ENCODE measurements around the gene CRP. TPM values are rescaled to one million over a fixed set of nuclear protein-coding genes. Genes with fewer than 3 reads are reported as not detected.
A peak's percentile ranks its signal among the peaks of the same experiment; 100 is the strongest.
"Not testable (repeated sequence)": the region's sequence is repeated elsewhere in the genome, so short reads cannot be mapped to it uniquely, and the experiment has no call there.

The CRP gene
- not detected for total RNA-seq

DNA sequence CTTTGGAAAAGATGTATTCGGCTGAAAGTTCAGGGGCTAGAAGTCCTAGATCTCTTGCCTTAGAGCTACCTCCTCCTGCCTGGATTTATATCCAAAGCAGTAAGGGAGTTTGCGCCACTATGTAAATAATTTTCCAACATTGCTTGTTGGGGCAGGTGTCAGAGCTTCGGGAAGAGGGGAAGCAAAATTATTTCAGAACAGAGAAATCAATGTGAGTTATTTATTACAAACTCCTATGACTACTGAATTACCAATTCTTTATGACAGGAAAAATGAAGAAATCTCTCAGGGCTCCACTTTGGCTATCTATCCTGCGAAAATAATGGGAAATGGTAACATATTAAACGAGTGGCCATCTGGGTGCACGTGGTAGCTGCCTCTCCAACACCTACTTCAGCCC, at the start of gene CRP:
Gene CRP (minus strand): TSS at position 61 of the 400 bp plus-strand sequence. CDS start 104 bp downstream, outside the sequence.
- no peak for DNase-seq (ENCODE audit: low spot score in 2 of 2)
- FAIRE-seq = no peak

DNA sequence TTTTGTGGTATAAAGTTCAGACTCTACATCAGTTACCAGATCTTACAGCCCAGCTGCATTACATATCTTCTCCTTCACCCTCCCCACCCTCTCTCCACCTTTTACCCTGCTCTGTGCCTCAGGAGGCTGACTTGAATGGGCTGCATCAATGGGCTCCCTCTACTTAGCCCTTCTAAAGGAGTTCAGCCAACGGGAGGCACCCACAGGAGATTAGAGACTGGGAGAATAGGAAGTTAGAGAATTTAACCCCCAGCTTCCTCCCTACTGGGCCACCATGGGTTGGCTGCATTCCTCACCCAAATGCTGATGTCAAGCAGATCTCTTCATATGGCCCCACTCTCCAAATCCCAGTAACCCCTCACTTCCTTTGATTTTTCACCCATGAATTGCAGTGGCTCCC, 49.3 kb upstream of the CRP start:
- no peak for DNase-seq (ENCODE audit: low spot score in 2 of 2)
- no peak for FAIRE-seq

DNA sequence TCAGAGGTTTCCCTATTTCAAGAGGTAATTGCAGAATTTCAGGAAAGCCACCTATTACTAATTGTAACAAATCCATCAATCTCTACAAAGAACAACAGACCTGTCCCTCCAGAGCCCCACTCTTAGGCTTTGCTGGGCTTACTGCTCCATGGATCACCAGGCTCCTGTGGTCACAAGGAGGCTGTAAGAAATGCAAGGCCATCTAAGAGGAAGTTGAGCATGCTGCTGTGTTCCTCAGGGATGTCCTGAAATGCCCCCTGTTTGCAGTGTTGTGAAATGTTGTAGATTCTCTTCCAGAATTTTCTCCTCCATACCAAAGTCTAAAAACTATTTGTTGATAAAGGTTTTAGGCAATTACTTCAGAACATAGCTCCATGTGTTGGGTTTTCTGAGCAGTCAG, 42.0 kb upstream of the CRP start:
- no peak for FAIRE-seq
- DNase-seq (ENCODE audit: low spot score in 2 of 2) = no peak

- no peak for FAIRE-seq
- DNase-seq (ENCODE audit: low spot score in 2 of 2) = no peak
Observed at GRCh38 chr1:159755451-159756007, 41.1 kb upstream of the CRP start.

DNA sequence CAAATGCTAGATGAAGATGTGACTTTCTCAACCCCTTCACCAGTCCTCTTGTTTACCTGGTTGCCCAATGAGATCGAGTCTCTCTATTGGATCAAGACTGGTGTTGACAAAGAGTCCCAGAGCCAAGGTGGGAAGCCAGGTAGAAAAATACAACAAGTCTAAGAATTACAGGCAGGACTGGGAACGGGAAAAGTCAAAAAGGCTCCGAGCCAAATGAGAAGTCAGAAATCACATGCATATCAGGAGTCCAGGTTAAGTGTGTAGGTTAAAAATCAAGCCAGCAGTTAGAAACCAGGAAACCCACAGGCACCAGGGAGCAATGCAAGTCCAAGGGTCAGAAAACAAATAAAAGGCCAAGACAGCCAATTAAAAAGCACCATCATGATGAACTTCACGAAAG, 39.0 kb upstream of the CRP start:
- no peak for DNase-seq (ENCODE audit: low spot score in 2 of 2)
- no peak for FAIRE-seq

DNA sequence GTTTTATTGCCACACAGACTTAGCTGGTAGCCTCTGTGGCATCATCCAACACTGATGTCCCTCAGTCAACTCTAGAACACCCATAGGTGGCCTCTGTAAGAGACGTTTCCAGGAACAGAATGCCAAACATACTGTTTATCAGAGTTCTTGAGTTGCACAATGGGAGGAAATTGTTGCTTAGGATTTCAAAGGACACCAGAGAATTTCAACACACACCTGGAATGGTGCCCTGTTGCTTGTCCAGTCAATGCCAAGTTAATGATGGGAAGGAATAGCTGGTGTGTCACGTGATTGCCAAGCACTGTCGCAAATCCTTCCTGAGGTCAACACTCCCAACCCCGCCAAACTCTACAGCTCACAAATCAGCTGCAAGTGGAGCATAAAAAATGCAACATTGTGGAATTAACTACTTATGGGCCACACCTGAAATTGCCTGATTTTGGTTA, 37.8 kb upstream of the CRP start:
- FAIRE-seq (no peak), DNase-seq (ENCODE audit: low spot score in 2 of 2) (no peak)

- no peak for DNase-seq (ENCODE audit: low spot score in 2 of 2)
Observed at GRCh38 chr1:159751031-159751430, 36.6 kb upstream of the CRP start.

DNA sequence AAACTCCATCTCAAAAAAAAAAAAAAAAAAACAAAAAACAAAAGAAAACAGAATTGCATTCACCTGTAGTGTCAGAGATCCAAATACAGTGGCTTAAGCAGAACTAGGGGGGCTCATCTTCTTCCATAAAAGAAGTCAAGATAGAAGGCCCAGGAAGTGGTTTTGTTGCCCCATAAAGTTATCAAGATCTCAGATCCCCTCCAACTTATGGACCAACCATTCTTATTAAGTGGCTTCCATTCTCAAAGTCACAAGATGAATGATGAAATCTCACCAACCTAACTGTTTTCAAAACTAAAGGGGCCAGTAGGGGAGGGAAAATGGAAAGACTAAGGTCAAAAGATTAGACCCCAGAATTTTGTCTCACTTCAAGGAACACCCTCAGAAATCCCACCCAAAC, 36.2 kb upstream of the CRP start:
- FAIRE-seq (no peak), DNase-seq (ENCODE audit: low spot score in 2 of 2) (no peak)

More at GRCh38 chr1:159751031-159751430, 36.6 kb upstream of the CRP start:
- no peak for FAIRE-seq

DNA sequence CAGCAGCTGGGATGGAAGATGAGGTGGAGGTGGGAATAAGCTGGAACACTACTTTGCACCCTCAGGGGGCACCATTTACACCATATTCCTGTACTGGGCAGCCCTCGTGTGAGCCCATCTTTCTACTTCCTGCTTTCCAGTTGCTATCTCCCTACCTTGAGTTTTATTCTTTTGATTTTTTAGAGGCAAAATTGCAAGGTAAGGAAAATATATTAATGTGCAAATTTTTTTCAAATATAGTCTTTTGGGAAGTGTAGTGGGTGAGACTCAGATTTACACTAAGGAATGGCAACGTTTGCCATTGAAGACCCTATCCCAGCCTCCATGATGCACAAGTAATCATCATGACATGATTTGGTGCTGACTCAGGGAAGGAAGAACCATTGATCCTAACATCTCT, 35.2 kb upstream of the CRP start:
- FAIRE-seq = no peak
- DNase-seq (ENCODE audit: low spot score in 2 of 2) = no peak

GRCh38 chr1:159748370-159748769, 34.0 kb upstream of the CRP start:
- DNase-seq (ENCODE audit: low spot score in 2 of 2) (no peak), FAIRE-seq (no peak)

- no peak for DNase-seq (ENCODE audit: low spot score in 2 of 2)
Observed at GRCh38 chr1:159746666-159747065, 32.3 kb upstream of the CRP start.

DNA sequence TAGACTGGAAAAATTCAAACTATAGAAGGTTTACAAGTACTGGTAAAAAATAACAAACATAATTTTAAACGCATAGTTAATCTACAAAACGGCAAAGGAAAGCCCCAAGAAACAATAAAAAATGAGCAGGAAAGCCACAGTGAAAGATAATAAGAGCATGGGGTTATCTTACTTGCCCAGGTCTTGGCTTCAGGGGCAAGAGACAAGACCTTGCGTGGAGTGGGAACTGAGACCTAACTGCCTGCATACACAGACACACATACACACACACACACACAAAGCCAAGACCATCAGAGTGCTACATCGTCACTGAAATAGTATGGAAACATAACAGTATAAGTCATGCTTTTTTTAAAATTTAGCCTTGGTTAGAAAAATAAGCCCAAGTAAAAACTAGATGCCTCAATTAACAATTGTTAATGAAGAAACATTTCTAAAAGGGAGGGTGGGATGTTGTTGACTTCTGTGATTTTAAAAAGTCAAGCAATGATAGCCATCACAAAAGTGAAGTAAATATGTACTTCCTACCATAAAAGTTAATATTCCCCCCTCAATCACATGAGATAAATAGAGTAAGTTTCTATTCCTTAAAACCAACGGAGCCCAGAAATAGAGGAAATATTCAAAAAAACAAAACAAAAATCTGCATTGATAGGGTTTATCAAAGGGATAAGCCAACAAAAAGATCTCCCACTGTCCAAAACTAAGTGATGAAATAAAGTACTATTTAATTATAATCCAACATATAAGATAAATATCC, 29.4 kb upstream of the CRP start:
- no peak for DNase-seq (ENCODE audit: low spot score in 2 of 2)
- FAIRE-seq = no peak

More at GRCh38 chr1:159746666-159747065, 32.3 kb upstream of the CRP start:
- no peak for FAIRE-seq

DNA sequence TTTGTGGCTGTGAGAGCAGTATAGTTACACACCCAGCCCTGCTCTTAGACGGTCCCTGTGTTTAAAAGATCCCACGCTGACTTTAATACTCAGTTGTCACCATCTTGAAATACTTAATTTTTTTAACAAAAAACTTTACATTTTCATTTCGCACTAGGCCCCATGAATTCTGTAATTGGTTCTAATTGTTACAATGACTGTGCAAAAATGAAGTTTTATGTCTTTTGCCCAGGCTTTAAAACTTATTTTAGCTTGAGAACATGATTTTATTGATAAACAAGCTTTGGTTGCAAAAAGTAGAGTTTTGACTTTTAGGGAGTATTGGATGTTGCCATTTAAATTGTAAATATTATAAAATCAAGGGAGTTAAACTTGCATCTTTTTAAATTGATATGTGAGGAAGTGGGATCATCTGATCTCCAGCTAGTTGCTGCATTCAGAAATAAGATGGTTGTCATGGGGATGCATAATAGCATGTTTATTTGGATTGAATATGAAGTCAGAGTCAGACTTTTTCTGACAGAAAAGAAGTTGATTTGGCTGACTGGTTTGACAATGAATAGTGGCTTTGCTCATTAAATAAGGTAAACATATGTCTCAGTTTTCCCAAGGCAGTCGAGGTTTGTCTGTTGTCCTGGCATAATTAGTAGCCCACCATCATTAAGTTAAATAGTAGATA, 23.0 kb upstream of the CRP start:
- DNase-seq (ENCODE audit: low spot score in 2 of 2) (no peak), FAIRE-seq (no peak)

- not testable (repeated sequence) for DNase-seq (ENCODE audit: low spot score in 2 of 2); FAIRE-seq
Observed at GRCh38 chr1:159723188-159723587, 8.8 kb upstream of the CRP start.

GRCh38 chr1:159719990-159720389, 5.6 kb upstream of the CRP start:
- no peak for FAIRE-seq

DNA sequence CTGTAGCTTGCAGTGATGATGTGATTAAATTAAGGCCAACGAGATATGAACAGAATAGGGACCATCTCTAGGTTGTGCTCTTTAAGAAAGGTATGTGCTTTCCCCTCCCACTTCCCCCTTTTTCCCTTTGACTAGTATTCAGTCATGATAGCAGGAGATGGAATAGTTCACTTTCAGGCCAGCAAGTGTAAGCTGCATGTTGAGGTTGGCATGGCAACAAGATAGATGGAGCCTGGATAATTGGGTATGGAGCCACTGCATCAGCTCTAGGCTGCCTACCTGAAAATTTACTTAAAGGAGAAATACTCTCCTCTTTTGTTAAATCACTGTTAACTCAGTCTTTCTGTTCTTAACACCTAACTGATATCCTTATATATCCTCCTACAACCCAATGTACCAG, 1.5 kb upstream of the CRP start:
- no peak for DNase-seq (ENCODE audit: low spot score in 2 of 2)
- no peak for FAIRE-seq

More at GRCh38 chr1:159719990-159720389, 5.6 kb upstream of the CRP start:
- no peak for DNase-seq (ENCODE audit: low spot score in 2 of 2)

DNA sequence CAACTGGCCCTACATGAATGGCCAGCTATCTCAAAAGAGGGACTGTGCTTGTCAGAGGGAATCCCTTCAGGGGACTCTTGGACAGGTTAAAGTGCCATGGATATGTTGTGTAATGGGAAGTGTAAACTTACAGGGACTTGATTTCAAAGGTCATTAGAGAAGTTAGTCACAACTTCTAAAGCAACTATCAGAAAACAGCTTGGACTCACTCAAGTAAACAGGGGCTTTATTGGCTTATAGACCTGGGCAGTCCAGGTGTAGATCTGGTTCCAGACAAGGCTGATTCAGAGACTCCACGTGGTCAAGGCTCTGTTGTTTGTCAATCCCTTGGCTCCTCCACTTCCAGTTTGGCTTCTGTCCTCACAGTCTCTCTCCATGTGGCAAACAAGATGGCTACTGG, 2.3 kb downstream of the CRP start:
- FAIRE-seq (no peak), DNase-seq (ENCODE audit: low spot score in 2 of 2) (no peak)

DNA sequence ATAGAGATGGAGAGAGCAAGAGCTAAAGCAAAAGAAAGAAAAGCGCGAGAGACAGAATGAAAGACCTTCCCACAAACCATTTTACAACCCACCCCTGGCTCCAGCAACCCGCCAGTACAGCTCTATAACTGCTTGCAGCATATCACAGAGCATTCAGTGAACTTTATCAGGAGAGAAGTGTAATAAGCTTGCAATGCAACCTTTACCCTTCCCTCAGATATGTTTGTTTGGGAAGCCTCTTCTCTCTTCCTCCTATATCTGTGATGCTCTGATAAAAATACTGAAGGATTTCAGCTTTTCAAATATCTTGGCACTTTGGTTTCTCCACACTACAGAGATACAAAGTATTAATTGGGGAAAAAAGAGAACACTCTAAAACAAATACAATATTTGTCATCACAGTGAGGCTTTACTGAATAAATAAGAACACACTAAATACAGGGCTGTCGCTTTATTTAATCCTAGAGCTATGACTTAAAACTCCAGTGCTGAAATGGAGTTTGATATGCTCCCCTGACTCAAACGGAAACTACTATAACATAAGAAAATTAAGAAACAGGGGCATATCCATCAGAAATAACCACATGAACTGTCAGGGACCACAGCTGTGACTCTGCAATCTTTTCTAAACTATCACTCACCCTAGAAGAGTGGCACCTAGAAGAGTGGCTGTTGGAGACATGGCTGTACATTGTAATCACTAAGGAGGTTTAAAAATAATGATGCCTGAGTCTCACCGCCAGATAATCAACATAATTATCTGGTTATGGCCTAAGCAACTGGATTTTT, 6.7 kb downstream of the CRP start:
- DNase-seq (ENCODE audit: low spot score in 2 of 2) (no peak), FAIRE-seq (no peak)

- FAIRE-seq = no peak
- DNase-seq (ENCODE audit: low spot score in 2 of 2) = no peak
Observed at GRCh38 chr1:159705904-159706256, 8.5 kb downstream of the CRP start.

GRCh38 chr1:159705251-159705903, 9.0 kb downstream of the CRP start:
- DNase-seq (ENCODE audit: low spot score in 2 of 2) (peak in 1 of 2 donors; percentile 6), FAIRE-seq (no peak)

Data from frontal cortex (tissue), 4 donors.